GM23338 (cell line): ENCODE results near the gene RANGRF. TPM values are rescaled to one million over a fixed set of nuclear protein-coding genes. Genes with fewer than 3 reads are reported as not detected.

Experiments
- ATAC-seq: fragments of 200-7000 bp; cut with Tn5 transposase; 3 replicates; pipeline ENCODE4 v1.9.1; 2020
- DNase-seq: peaks from one replicate; pipeline ENCODE4 v3.0.0-alpha.2; 2015; ENCODE audit warnings: low spot score
- H2AFZ ChIP-seq: fragments of 200-600 bp; sonication (generic); 2 replicates; pipeline ENCODE4 v1.8.0; 2016; ENCODE audit warnings: antibody characterized with exemption, mild to moderate bottlenecking, moderate library complexity
- H3F3A ChIP-seq: fragments of 200-600 bp; sonication (generic); replicated peaks from 2 replicates; pipeline ENCODE4 v1.8.0; 2017; ENCODE audit warnings: antibody characterized with exemption, mixed run types, low read depth
- H3K27ac ChIP-seq: fragments of 200-600 bp; sonication (generic); 2 replicates; pipeline ENCODE4 v1.6.1; 2016; ENCODE audit warnings: low read depth
- H3K27me3 ChIP-seq: fragments of 200-600 bp; sonication (generic); 2 replicates; pipeline ENCODE4 v1.8.0; 2016; ENCODE audit warnings: mild to moderate bottlenecking, mixed run types, moderate library complexity; ENCODE audit not compliant: insufficient read depth
- H3K36me3 ChIP-seq: fragments of 200-600 bp; sonication (generic); 2 replicates; pipeline ENCODE4 v1.8.0; 2016; ENCODE audit warnings: mild to moderate bottlenecking; ENCODE audit not compliant: insufficient read depth
- H3K4me1 ChIP-seq: fragments of 200-600 bp; sonication (generic); 2 replicates; pipeline ENCODE4 v1.8.0; 2016; ENCODE audit warnings: mild to moderate bottlenecking, moderate library complexity; ENCODE audit not compliant: insufficient read depth
- H3K4me2 ChIP-seq: fragments of 200-600 bp; sonication (generic); 2 replicates; pipeline ENCODE4 v1.7.1; 2017; ENCODE audit warnings: mixed run types
- H3K4me3 ChIP-seq: fragments of 200-600 bp; sonication (generic); 2 replicates; pipeline ENCODE4 v1.6.1; 2016; ENCODE audit warnings: mixed run types
- H3K79me2 ChIP-seq: fragments of 200-600 bp; sonication (generic); replicated peaks from 2 replicates; pipeline ENCODE4 v1.8.0; 2017; ENCODE audit warnings: mild to moderate bottlenecking; ENCODE audit not compliant: insufficient read depth
- H3K9me2 ChIP-seq: fragments of 200-600 bp; sonication (generic); 2 replicates; pipeline ENCODE4 v1.8.0; 2017; ENCODE audit not compliant: insufficient read depth
- H4K20me1 ChIP-seq: fragments of 200-600 bp; sonication (generic); replicated peaks from 2 replicates; pipeline ENCODE4 v1.8.0; 2017; ENCODE audit warnings: mild to moderate bottlenecking; ENCODE audit not compliant: insufficient read depth
- H3K27ac Mint-ChIP-seq: 2 replicates; pipeline ENCODE4 v1.8.0; 2020; ENCODE audit warnings: inconsistent platforms, mild to moderate bottlenecking, moderate library complexity, mixed read lengths
- H3K27me3 Mint-ChIP-seq: 3 replicates; pipeline ENCODE4 v1.8.0; 2022; ENCODE audit warnings: low read depth, mild to moderate bottlenecking, moderate library complexity, mixed read lengths, inconsistent platforms; ENCODE audit not compliant: insufficient read depth, poor library complexity
- H3K36me3 Mint-ChIP-seq: 3 replicates; pipeline ENCODE4 v1.8.0; 2021; ENCODE audit warnings: low read depth, mild to moderate bottlenecking, inconsistent platforms, moderate library complexity, mixed read lengths
- H3K4me1 Mint-ChIP-seq: 3 replicates; pipeline ENCODE4 v1.8.0; 2020; ENCODE audit warnings: mild to moderate bottlenecking, inconsistent platforms, mixed read lengths
- H3K4me3 Mint-ChIP-seq: 3 replicates; pipeline ENCODE4 v1.8.0; 2021; ENCODE audit warnings: moderate library complexity, mild to moderate bottlenecking, inconsistent platforms, mixed read lengths
- H3K9me3 Mint-ChIP-seq: 3 replicates; pipeline ENCODE4 v1.8.0; 2020; ENCODE audit warnings: moderate library complexity, mild to moderate bottlenecking, inconsistent platforms, mixed read lengths
- CREB1 ChIP-seq: fragments of 250-450 bp; sonication (Bioruptor Pico); IDR thresholded peaks from 2 replicates; pipeline ENCODE4 v1.5.0; 2020; ENCODE audit warnings: low read depth, mild to moderate bottlenecking, moderate library complexity
- CTCF ChIP-seq, 2 experiments: fragments of 200-600 bp in 1 of 2; sonication (generic) in 1 of 2; conservative IDR thresholded peaks; 2 replicates each; pipeline versions ENCODE4 v1.5.1 to v1.6.1; 2016 to 2017; ENCODE audit warnings: antibody characterized with exemption in 2 of 2, low read depth in 2 of 2, mild to moderate bottlenecking in 2 of 2, moderate library complexity in 1 of 2
- ETS1 ChIP-seq: IDR thresholded peaks from 2 replicates; pipeline ENCODE4 v1.6.1; 2016; ENCODE audit warnings: antibody characterized with exemption
- EZH2 ChIP-seq: fragments of 200-600 bp; sonication (generic); IDR thresholded peaks from one replicate; pipeline ENCODE4 v1.8.0; 2017; ENCODE audit warnings: antibody characterized with exemption, mild to moderate bottlenecking, low read depth; ENCODE audit not compliant: unreplicated experiment
- EZH2phosphoT487 ChIP-seq: fragments of 200-600 bp; sonication (generic); IDR thresholded peaks from one replicate; pipeline ENCODE4 v1.8.1; 2018; ENCODE audit warnings: antibody characterized with exemption; ENCODE audit not compliant: unreplicated experiment
- JUNB ChIP-seq: IDR thresholded peaks from one replicate; pipeline ENCODE4 v1.6.1; 2016; ENCODE audit warnings: antibody characterized with exemption; ENCODE audit not compliant: unreplicated experiment
- NANOG ChIP-seq: IDR thresholded peaks from 2 replicates; pipeline ENCODE4 v1.6.1; 2016; ENCODE audit warnings: antibody characterized with exemption, borderline replicate concordance
- POLR2AphosphoS5 ChIP-seq: IDR thresholded peaks from 2 replicates; pipeline ENCODE4 v1.6.1; 2016; ENCODE audit warnings: antibody characterized with exemption, low read depth
- REST ChIP-seq: IDR thresholded peaks from one replicate; pipeline ENCODE4 v1.6.1; 2018; ENCODE audit warnings: antibody characterized with exemption; ENCODE audit not compliant: unreplicated experiment
- STAT1 ChIP-seq: IDR thresholded peaks from one replicate; pipeline ENCODE4 v1.6.1; 2016; ENCODE audit warnings: antibody characterized with exemption; ENCODE audit not compliant: unreplicated experiment
- ZNF114 ChIP-seq: fragments of 250-450 bp; sonication (Bioruptor Pico); IDR thresholded peaks from 2 replicates; pipeline ENCODE4 v1.5.0; 2020; ENCODE audit warnings: mild to moderate bottlenecking, moderate library complexity
- ZNF331 ChIP-seq: fragments of 250-450 bp; sonication (Bioruptor Pico); IDR thresholded peaks from 2 replicates; pipeline ENCODE4 v1.5.0; 2020; ENCODE audit warnings: low read depth, mild to moderate bottlenecking, moderate library complexity
- ZNF462 ChIP-seq: fragments of 250-450 bp; sonication (Bioruptor Pico); IDR thresholded peaks from 2 replicates; pipeline ENCODE4 v1.5.0; 2020; ENCODE audit warnings: mild to moderate bottlenecking, moderate library complexity
- polyA plus RNA-seq: library from polyadenylated mRNA; unstranded; fragments of >200 nt; fragmentation: Nextera tagmentation; extraction: Ambion mirVana; gene quantifications from 2 replicates; pipeline ENCODE4 v1.2.1, GENCODE V29; 2016
- total RNA-seq: library from RNA; depleted of rRNA; stranded (reverse); fragments of >200 nt; shearing (Covaris generic); gene quantifications from 2 replicates; pipeline ENCODE4 v1.2.3, GENCODE V29; 2014

The RANGRF gene
- total and polyA plus RNA-seq, 2 experiments from 2014 or later: 11.2 to 52.4 TPM

- H3F3A ChIP-seq: 0 out of 2 replicates have a peak, but pooled peaks cover 3% of the 10 kb centered on the region
- H2AFZ ChIP-seq: no peak overlapping the region
- no peaks in the 10 kb centered on the region for H3K4me1 ChIP-seq
- Mint-ChIP-seq H3K9me3 (no peaks in the 10 kb centered on the region; the same call in 2 of the 3 replicates), H3K27ac (no peak overlapping the region), H3K27me3 (peaks cover 7% of the 10 kb centered on the region), H3K4me1 (no peaks in the 10 kb centered on the region; the same call in 2 of the 3 replicates), H3K36me3 (peaks cover 34% of the 10 kb centered on the region), H3K4me3 (no peak overlapping the region)
- H3K27ac ChIP-seq: no peak overlapping the region
- no peaks in the 10 kb centered on the region for H3K79me2 ChIP-seq
- peaks cover 17% of the 10 kb centered on the region; the same call in 1 of the 2 replicates for H3K36me3 ChIP-seq
- TF ChIP-seq NANOG (no peak), ETS1 (no peak), CTCF (conservative IDR thresholded peaks at IDR 0.05; ENCODE audit: low read depth in 2 of 2) (no peak), ZNF114 (CRISPR knock-in tag) (no peak), EZH2phosphoT487 (no peak), JUNB (no peak), POLR2AphosphoS5 (no peak), STAT1 (no peak), ZNF331 (no peak), ZNF462 (no peak), EZH2 (no peak), REST (no peak), CREB1 (CRISPR knock-in tag) (no peak)
- no peaks in the 10 kb centered on the region for H3K9me2 ChIP-seq
- H4K20me1 ChIP-seq: peaks cover 9% of the 10 kb centered on the region
- no peak overlapping the region for H3K4me3 ChIP-seq
- no peaks in the 10 kb centered on the region for H3K27me3 ChIP-seq
- ATAC-seq: no peak
- no peak overlapping the region for H3K4me2 ChIP-seq
- DNase-seq: no peak
Observed at GRCh38 chr17:8273884-8274444, 14.5 kb upstream of the RANGRF start.
